PFSK-1 (cell line): ENCODE data around the gene GRIN3A.

ENCODE experiments used
- FOXP2 ChIP-seq: optimal IDR thresholded peaks from 2 replicates; pipeline ENCODE3; 2011; ENCODE audit warnings: borderline replicate concordance, control low read depth, inconsistent platforms; ENCODE audit not compliant: insufficient read depth; ENCODE audit errors: extremely low read length, extremely low read depth
- POLR2AphosphoS5 ChIP-seq: IDR thresholded peaks from 2 replicates; pipeline ENCODE4 v1.6.1; 2012; ENCODE audit warnings: low read depth, mild to moderate bottlenecking, control low read depth, low read length, moderate library complexity
- SIN3A ChIP-seq: IDR thresholded peaks from 2 replicates; pipeline ENCODE4 v1.6.1; 2012; ENCODE audit warnings: mild to moderate bottlenecking, low read length, moderate library complexity, borderline replicate concordance; ENCODE audit not compliant: insufficient read depth
- TAF1 ChIP-seq: IDR thresholded peaks from 2 replicates; pipeline ENCODE4 v1.6.1; 2012; ENCODE audit warnings: low read length, control low read depth, borderline replicate concordance; ENCODE audit not compliant: insufficient read depth
- TF ChIP-seq, protein P1 (sequence below), 2 experiments: IDR thresholded peaks; 2 replicates each; pipeline versions ENCODE4 v1.6.1 to v1.8.0; 2011 to 2012; ENCODE audit warnings: low read depth in 2 of 2, low read length in 2 of 2, control low read depth in 1 of 2, inconsistent platforms in 1 of 2, mild to moderate bottlenecking in 1 of 2, moderate library complexity in 1 of 2; ENCODE audit not compliant: insufficient read depth in 1 of 2

GRIN3A gene

DNA sequence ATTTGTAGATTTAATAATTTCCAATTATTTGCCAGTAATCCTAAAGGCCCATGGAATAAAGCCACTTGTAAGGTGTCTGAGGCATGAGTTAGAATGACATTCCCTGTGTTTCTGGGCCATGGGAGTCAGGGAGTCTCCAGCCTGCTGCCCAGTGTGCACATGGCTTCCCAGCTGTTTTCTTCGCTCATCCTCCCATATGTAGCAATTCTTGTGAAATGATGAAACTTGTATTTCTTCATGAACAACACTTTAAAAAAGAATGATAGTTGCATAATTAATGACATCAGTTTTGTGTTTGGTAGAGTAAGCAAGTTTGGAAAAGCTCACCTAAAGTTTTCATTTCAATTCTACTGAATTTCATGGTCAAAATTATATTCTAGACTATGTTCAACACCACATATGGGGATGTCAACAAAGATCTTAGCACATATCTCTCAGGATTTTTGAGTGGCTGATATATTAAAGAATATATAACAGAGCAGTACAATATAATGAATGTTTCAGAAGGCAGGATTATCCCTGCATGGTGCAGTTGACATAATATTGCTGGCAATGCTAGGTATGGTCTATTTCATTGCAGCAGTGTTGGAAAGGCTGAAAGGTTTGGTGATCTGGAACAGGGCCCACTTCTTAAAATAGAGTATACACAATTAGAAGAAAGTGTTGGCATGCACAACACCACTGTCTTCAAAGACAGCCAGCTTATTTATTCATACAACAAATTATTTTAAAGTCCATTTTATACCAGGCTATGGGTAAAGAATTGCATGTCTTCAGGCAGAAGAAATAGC, 44.7 kb downstream of the GRIN3A start:
- TF ChIP-seq, protein P1, sequence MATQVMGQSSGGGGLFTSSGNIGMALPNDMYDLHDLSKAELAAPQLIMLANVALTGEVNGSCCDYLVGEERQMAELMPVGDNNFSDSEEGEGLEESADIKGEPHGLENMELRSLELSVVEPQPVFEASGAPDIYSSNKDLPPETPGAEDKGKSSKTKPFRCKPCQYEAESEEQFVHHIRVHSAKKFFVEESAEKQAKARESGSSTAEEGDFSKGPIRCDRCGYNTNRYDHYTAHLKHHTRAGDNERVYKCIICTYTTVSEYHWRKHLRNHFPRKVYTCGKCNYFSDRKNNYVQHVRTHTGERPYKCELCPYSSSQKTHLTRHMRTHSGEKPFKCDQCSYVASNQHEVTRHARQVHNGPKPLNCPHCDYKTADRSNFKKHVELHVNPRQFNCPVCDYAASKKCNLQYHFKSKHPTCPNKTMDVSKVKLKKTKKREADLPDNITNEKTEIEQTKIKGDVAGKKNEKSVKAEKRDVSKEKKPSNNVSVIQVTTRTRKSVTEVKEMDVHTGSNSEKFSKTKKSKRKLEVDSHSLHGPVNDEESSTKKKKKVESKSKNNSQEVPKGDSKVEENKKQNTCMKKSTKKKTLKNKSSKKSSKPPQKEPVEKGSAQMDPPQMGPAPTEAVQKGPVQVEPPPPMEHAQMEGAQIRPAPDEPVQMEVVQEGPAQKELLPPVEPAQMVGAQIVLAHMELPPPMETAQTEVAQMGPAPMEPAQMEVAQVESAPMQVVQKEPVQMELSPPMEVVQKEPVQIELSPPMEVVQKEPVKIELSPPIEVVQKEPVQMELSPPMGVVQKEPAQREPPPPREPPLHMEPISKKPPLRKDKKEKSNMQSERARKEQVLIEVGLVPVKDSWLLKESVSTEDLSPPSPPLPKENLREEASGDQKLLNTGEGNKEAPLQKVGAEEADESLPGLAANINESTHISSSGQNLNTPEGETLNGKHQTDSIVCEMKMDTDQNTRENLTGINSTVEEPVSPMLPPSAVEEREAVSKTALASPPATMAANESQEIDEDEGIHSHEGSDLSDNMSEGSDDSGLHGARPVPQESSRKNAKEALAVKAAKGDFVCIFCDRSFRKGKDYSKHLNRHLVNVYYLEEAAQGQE (IDR thresholded peaks at IDR 0.05; ENCODE audit: insufficient read depth in 1 of 2, low read depth in 2 of 2, low read length in 2 of 2): no peak
- TF ChIP-seq FOXP2 (no peak), POLR2AphosphoS5 (no peak), SIN3A (no peak), TAF1 (no peak)

DNA sequence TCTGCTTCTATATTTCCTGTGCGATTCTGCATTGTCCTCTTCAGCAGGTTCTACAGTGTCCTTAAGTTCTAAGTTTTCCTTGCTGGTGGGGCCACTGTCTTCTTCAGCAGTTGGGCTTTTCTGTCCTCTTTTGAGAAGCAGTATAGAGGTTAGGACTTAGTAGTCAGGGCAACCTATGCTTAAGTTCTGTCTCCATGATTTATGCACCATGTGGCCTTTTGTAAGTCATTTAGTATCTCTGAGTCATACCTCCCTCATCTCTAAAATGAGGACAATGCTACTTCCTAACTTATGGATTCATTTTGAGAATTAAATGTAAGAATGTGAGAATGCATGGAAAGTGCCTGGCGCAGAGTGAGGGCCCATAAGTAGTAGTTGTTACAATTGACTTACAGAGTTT, 46.8 kb downstream of the GRIN3A start:
- TF ChIP-seq FOXP2: no peak
- TF ChIP-seq, protein P1 (IDR thresholded peaks at IDR 0.05; ENCODE audit: insufficient read depth in 1 of 2, low read depth in 2 of 2, low read length in 2 of 2): no peak
- TF ChIP-seq SIN3A: no peak
- TF ChIP-seq TAF1: no peak
- no peak for TF ChIP-seq POLR2AphosphoS5

DNA sequence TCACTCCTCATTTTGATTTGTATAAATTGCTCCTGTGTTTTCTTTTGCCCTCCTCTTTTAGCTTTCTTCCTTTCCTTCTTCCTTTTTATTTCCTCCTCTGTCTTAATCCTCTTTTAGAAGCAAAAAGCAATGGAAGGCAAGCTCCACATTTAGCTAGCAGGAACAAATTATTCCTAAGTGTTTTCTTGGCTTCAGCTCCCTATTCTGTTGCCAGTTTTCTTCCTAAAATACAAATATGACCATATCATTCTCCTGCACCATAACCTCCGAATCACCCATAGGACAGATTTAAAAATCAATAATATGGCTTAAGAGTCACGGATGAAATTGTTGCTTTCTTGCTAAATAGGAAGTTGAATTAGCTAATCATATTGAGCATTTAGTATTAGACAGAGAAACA, 49.4 kb downstream of the GRIN3A start:
- TF ChIP-seq FOXP2 (no peak), SIN3A (no peak), TAF1 (no peak), POLR2AphosphoS5 (no peak)
- TF ChIP-seq, protein P1 (IDR thresholded peaks at IDR 0.05; ENCODE audit: insufficient read depth in 1 of 2, low read depth in 2 of 2, low read length in 2 of 2): no peak

DNA sequence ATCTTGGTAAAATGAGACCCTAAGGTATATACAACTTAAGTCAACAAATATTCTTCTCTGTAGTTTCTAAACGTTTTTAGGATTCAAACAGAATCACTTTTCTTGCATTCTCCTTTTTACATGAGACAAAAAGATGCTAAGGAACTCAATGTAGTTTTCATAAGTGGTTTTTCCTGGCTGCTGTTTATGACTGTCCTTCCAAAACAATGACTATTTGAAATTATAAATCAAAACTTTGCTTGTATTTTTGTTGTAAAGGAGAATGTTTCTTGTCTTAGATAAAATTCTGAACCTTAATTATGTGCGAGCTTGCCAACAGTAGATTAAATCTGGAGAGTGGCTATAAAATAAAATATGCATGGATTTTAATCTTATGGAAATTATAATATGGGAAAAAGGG, 53.8 kb downstream of the GRIN3A start:
- no peak for TF ChIP-seq POLR2AphosphoS5
- TF ChIP-seq FOXP2: no peak
- no peak for TF ChIP-seq SIN3A
- TF ChIP-seq, protein P1 (IDR thresholded peaks at IDR 0.05; ENCODE audit: insufficient read depth in 1 of 2, low read depth in 2 of 2, low read length in 2 of 2): no peak
- no peak for TF ChIP-seq TAF1
